Stomach (tissue), 4 donors: ENCODE measurements around the gene CKLF.

Experiments
- CTCF ChIP-seq, 7 experiments: fragments of 450-650 bp in 4 of 7; fragments of 200-600 bp in 3 of 7; sonication (generic) in 3 of 7; IDR thresholded peaks; one replicate each; pipeline ENCODE4 v1.5.1; 2016 to 2019; ENCODE audit warnings: antibody characterized with exemption in 7 of 7, control low read depth in 2 of 7, mild to moderate bottlenecking in 1 of 7
- POLR2A ChIP-seq, 4 donors: fragments of 450-650 bp; IDR thresholded peaks; one replicate each; pipeline ENCODE4 v1.6.1; 2016; ENCODE audit warnings: antibody characterized with exemption in 4 of 4, control low read depth in 2 of 4, mild to moderate bottlenecking in 1 of 4, moderate library complexity in 1 of 4

- TF ChIP-seq CTCF (IDR thresholded peaks at IDR 0.05) (no peak), POLR2A (IDR thresholded peaks at IDR 0.05) (no peak)
Observed at GRCh38 chr16:66585481-66586239, 33.3 kb downstream of the CKLF start.
